ENCODE measurements around the gene MAN1C1.

Gene MAN1C1

DNA sequence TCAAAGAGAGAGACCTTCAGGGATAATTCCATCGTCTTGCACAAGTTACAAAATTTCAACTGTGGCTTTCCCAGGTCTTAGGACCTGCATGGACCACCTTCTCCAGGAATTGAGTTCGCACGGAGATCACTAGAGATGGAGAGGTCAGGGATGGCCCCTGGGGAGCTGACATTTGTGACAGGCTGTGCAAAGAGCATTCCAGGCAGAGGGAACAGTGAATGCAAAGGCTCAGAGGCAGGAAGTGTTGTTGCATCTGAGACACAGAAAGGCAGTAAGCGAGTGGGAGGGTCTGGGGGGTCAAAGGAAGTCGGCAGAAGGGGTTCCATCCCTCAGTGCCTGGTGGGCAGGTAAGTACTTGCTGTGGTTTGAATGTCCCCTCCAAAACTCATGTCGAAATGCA lies 173.9 kb downstream of the MAN1C1 start:
- DNase-seq, result no peak

DNA sequence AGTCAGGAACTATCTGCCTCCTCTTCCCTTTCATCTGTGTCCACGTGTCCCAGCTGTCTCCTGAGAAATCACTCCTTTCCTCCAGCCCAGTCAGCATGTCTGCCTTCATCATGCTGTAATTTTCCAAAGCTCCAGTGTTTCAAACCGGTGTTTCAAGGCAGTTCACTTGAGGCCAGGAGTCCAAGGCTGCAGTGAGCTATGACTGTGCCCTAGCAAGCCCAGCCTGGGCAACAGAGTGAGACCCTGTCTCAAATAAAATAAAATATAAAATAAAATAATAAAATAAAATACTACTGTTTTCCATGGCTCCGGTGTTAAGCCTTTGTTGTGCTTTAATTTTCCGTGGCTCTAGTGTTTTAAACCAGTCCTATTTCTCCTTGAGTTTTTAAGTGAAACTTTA lies 175.5 kb downstream of the MAN1C1 start:
- DNase-seq, result no peak

DNA sequence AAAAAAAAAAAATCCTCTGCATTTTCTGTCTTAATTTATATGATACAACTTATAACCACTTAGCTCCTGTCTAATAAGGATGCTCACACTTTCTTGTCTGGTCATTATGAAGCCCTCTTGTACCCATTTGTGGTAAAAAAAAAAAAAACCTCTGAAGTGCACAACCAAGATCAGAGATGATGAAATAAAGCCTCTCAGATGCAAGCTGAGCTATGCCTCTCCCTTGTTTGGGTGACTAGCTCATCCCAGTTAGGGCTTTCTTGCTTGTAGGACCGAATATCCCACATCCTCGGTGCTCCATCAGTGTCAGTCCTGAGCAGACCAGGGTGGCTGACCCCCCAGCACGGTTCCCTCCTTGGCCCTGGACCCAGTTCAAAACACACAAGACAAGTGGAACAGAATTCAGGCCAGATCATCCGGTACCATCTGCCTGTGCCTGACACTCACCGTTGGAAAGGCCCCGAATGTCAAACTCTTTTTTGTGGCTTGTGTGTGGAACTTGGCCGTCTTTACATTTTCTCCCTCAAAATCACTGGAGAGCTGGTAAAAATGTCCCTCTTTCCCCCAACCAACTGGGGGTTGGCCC lies 177.1 kb downstream of the MAN1C1 start:
- DNase-seq, result no peak

DNA sequence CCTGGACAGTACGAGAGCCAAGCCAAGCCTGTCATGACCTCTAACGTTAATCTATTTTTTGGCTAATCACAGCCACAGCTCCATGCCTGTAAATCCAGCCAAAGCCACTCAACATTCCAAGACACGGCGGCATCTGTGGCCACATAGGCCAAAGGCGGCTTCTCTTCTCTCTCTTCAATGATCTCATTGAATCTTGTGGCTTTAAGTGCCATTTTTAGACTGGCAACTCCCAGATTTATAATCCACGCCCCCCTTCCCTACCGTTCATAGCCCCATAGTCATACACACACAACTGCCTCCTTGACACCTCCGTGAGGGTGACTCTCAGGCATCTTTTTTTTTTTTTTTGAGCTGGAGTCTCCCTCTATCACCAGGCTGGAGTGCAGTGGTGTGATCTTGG lies 177.7 kb downstream of the MAN1C1 start:
- DNase-seq, result no peak

DNA sequence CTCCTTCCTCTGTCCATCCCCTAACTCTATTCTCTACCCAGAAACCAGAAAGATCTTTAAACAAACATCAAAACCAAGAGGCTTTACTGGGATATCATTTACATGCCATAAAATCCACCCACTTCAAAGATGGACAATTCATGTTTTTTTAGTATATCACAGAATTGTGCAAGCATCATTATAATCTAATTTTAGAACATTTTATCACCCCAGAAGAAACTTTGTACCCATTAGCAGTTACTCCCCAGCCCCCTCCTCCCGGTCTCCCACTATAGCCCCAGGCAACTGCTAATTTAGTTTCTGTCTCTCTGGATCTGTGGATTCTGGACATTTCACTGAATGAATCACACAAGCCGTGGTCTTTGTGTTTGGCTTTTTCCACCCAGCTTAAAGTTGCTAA lies 178.6 kb downstream of the MAN1C1 start:
- no peak for DNase-seq

DNA sequence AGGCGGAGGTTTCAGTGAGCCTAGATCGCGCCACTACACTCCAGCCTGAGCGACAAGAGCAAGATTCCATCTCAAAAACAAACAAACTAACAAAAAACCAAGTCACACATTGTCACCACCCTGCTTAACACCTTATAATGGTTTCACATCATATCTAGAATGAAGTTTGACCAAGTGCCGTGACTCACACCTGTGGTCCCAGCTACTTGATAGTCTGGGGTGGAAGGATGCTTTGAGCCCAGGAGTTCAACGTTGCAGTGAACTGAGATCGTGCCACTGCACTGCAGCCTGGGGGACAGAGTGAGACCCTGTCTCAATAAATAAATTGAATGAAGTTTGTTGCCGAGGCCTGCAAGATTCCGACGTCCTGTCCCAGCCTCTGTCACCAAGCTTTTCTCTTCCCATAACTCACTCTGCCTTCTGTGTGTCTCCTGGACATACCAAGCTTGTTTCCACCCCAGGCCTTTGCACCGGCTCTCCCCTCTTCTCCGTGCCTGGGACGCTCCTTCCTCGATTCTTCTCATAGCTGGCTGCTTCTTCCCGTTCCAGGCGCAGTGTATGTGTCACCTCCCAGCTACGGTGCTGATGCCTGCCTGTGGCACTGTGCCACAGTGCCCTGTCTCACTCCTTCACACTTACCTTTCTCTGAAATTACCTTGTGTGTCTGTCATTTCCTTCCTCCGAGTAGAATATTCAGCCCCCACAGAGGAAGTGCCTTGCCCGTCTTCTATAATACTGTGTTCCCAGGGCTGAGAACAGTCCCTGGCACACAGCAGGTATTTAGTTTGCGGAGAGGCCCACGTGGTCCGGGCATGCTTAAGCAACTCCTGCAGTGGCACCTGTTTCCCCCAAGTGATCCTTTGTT lies 179.6 kb downstream of the MAN1C1 start:
- no peak for DNase-seq

DNA sequence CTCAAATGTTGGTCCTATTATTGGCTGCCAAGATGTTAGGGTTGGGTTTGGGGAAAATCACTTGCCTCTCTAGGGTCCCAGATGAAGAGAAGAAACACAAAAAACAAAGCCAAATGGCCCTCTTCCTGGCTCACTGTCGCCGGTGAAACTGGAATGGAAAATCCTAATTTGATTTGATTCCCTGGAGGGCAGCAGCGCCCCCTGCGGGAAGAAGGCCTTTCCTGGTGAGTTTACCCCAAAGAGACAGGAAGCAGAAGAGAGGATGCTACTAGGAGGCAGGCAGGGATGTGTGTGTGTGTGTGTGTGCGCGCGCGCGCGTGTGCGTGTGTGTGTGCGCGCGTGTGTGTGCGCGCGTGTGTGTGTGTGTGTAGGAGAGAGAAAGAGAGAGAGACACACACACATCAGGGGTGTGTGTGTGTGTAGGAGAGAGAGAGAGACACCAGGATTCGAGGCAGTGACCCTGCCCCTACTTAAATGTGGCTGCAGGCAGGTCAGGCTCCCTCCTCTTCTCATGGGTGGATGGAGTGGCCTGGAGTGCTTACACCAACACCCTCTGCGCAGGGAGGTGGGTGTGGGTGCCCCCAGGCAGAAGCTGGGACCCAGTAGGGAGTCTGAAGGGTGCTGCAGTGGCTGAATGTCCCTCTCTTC lies 180.3 kb downstream of the MAN1C1 start:
- DNase-seq, result peak; percentile 68

DNA sequence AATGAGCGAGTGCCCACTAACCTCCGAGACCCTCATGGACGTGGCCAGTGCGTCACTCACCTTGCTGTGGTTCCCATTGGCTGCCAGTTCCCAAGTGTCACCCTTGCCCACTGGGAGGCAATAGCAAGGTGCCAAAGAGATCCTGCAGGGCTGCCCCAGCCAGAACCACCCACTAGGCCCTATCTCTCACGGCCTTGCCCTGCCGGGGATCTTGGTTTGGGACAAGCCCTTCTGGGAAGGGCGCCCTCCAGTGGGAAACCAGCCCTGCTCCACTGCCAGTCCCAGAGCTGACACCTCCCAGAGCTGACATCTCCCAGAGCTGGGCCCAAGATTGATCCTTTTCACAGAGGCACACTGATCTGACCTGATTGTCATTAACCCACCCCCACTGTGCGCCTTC lies 181.3 kb downstream of the MAN1C1 start:
- no peak for DNase-seq

DNA sequence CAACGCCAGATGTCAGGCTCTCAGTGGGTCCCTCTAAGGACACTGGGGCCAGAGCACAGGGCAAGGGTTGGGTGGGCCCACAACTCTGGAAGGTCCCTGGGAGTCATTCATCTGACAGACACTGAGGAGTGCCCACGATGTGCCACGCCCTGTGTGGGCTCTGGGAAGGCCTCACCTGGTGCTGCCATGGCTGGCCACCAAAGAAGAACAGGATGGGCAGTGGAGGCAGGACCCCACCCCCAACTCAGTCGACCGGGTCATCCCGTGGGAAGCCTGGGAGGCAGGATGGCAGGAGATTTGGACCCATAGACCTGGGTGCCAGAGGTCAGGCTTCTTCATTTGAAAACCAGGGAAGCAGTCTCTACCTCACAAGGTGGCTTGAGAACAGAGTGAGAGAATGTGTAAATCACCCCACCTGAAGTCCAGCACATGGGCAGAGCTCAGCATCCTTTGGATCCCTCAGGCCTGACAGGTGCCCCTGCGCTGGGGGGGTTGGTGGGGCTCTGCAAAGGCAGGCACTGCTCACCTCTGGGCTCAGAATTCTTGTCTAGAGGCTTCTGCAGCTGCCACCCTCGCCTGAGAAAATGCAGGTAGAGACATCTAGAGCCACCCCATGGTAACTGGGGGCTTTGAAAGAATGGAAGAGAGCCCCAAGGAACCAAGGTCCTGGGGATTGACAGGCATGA lies 182.2 kb downstream of the MAN1C1 start:
- no peak for DNase-seq

DNA sequence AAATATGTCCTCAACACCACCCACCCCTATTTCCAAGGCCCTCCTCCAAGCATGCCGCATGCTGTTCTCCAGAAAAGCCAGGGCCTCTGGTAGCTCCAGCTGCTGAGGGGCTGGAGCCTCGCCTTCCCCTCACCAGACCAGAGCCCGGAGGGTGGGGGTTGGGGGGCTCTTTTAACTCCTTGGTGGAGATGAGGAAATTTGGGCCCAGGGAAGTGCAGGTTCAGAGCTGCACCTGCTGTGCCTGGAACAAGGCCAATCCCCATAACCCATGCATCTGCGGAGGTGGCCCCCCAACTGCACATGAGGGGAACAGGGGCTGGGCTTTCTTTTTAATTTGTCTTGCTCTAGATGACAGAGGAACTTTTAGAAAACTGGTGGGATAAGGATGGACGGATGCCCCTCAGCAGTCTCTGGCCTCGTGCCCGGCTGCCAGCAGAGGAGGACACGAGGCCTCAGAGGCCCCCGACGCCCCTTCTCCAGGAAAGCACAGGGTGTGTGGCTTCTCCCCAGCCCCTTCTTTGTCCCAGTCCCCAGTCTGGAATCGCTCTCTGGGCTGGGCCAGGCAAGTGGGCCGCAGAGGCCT lies 182.9 kb downstream of the MAN1C1 start:
- DNase-seq, result no peak

DNA sequence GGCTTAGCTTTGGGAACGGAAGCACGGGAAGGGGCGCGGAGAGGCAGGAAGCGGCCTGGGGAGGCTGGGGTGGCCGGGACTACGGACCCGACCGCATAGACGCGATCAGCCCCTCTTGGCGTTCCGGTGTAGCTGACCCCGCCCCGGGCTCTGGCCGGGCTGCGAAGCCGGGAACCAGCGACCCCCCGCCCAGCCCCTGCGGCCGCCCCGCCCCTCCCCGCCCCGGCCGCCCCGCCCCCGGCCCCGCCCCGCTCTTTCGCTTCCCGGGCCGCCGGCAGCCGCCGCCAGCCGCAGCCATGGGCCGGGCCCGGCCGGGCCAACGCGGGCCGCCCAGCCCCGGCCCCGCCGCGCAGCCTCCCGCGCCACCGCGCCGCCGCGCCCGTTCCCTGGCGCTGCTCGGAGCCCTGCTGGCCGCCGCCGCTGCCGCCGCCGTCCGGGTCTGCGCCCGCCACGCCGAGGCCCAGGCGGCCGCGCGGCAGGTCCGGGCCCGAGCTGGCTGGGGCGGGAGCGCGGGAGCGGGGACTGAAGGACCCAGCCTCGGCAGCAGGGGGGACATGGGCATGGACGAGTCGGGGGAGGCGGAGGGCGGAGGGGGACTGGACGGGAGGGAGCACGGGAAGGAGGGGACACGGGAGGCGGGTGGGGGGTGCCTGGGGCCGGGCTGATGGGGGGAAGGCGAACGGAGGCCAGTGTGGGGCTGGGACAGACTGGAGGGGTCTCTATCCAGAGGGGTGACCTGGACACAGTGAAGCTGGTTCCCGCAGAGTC lies 183.5 kb downstream of the MAN1C1 start, which contains the start of gene SELENON:
TSS of gene SELENON (plus strand) at position 259 of the 768 bp plus-strand sequence. CDS start at position 297, 38 bp downstream.
- no peak for DNase-seq

DNA sequence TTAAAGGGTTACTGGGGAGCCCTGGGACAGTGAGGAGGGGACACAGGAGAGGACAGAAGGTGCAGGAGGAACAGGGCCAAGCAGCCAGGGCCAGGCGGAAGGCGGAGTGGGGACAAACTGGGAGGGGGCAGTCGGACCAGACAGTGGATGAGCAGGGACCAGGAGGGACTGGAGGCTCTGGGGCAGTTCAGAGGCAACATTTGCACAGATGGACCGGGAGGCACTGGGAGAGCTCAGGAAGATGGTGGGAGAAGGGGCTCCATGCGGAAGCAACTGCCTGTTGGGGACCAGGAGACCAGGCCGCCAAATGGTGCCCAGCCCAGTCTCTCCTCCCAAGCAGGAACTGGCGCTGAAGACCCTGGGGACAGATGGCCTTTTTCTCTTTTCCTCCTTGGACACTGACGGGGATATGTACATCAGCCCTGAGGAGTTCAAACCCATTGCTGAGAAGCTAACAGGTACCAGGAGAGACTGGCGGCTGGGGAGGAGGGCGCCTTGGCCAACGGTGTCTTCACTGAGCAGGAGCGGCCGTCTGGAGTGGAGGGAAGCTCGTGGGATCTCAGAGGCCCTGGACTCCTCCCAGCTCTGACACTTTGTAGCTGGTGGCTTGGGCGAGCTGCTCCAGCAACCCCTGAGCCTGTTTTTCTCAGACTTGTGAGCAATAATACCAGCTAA lies 184.2 kb downstream of the MAN1C1 start:
- DNase-seq, result no peak

DNA sequence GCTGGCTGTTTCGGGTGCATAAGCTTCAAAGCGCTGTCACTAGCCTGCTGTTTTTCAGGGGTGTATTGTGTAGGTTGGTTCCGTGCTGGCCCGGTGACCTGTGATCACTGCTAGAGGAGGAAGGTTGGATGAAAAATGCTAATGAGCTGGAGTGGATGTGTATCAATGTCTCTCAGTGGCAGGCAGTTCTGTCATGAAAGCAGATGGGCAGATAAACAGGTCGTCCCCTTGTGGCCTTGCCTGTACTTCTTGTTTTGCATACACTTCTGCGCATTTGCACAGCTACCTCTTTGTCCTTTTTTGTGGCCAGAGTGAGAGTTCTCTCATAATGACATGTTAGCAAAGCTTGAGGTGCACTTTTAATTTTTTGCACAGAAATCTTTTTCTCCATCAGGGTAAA lies 186.3 kb downstream of the MAN1C1 start:
- no peak for DNase-seq

DNA sequence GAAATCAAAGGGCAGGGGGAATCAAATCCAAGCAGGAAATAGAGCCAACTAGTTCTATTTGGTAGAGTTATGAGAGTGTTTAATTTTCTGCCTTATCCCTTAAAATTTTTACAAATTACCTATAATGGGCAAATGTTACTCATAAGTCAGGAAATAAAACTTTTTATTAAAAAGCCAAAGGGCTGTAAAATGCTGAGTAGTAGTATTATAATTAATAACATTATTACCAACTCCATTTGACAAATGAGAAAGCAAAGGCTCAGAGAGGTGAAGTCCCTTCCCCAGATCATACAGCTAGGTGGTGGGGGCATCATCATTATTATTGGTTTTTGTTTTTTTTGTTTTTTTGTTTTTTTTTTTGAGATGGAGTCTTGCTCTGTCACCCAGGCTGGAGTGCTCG lies 186.8 kb downstream of the MAN1C1 start:
- no peak for DNase-seq

DNA sequence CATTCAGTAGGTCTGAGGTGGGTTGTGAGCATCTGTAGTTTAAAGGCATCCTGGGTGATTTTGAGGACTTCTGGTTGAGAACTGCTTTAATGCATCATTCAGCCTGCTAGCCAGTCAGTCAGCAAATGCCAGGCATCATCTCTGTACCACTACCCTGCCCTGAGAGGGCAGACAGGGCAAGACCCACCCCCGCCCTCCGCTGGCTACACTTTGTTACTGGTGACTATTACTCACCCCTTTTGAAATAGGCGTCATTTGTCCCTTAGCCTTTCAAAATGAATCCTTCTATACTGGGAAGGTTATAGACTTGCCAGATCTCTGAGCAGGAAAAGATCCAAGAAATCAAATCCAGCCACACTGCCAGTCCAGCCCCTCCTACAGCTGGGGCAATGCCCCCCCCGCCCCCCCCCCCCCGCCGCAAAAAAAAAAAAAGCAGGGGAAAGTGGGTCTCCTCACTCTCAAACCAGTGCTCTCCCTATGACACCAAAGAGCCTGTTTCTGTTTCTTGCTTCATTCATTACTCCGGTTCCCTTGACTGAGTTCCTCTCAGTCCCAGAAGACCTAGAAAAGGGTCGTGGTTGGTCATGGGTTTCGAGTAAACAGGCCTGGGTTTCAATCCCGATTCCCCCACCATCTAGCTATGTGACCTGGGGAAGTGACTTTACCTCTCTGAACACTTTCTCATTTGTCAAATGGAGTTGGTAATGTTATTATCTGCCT lies 187.8 kb downstream of the MAN1C1 start:
- no peak for DNase-seq

DNA sequence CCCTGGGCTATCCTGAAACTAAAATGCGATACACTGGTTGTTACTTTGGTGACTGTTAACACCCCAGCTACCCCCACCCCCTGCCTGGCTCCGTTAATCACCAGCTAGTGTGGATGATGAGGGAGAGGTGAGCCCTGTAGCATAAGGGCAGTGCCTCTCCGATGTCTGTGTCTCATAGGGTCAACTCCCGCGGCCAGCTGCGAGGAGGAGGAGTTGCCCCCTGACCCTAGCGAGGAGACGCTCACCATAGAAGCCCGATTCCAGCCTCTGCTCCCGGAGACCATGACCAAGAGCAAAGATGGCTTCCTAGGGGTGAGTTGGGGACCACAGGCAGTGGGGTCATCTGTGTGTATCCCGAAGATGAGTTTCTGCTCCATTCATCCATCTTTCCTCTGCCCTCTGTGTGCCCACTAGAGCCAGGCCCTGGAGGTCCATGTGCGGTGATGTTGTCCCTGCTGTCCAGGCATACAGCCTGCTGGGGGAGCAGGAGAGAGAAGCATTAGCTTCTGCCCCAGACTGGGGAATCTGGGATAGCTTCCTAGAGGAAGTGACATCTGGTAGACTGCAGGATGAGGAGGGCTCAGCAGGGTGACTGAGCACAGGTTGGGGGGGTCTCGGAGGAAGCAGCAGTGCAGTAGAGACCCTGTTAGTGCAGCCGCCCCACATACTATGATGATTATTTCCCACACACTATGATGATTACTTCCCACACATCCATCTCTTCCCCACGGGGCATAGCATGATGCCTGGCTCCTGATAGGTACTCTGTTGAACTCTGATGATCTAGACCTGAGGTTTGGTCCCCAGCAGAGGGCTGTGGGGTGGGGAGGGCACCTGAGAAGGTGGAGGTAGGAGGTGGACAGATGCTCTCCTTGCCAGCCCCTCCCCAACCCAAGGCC lies 188.6 kb downstream of the MAN1C1 start:
- DNase-seq, result no peak

DNA sequence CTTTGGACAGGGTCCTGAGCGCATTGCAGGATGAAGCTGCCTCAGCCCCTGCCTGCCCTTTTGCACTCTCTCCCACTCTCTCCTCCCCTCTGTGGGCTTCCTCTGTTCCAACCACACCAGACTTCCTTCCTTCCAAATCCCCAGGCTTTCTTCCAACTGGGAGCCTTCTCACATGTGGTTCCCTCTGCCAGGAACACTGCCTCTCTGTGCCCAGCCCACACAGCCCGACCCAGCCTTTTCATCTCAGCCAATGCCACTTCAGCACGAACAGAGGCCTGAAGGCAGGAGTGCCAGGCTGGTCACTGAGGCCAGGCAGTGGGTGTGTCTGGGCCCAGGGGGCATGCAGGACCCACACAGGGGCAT lies 189.3 kb downstream of the MAN1C1 start:
- DNase-seq, result no peak

DNA sequence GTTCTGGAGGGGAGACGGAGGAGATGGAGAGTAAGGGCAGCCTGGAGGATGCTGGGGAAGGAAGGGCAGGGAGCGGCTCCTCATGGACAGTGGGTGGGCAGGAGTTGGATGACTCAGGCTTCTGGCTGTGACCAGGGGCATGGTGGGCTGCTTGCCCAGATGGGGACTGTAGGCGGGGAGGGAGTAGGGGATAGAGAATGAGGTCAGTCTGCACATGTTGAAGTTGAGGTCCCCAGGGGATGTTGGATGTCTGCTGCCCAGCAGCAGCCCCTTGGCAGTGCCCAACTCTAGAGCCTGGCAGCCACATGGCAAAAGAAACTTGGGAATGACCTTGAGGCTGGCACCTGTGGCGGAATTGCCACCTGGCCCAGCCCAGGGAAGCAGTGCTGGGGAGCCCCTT lies 189.8 kb downstream of the MAN1C1 start:
- no peak for DNase-seq

DNA sequence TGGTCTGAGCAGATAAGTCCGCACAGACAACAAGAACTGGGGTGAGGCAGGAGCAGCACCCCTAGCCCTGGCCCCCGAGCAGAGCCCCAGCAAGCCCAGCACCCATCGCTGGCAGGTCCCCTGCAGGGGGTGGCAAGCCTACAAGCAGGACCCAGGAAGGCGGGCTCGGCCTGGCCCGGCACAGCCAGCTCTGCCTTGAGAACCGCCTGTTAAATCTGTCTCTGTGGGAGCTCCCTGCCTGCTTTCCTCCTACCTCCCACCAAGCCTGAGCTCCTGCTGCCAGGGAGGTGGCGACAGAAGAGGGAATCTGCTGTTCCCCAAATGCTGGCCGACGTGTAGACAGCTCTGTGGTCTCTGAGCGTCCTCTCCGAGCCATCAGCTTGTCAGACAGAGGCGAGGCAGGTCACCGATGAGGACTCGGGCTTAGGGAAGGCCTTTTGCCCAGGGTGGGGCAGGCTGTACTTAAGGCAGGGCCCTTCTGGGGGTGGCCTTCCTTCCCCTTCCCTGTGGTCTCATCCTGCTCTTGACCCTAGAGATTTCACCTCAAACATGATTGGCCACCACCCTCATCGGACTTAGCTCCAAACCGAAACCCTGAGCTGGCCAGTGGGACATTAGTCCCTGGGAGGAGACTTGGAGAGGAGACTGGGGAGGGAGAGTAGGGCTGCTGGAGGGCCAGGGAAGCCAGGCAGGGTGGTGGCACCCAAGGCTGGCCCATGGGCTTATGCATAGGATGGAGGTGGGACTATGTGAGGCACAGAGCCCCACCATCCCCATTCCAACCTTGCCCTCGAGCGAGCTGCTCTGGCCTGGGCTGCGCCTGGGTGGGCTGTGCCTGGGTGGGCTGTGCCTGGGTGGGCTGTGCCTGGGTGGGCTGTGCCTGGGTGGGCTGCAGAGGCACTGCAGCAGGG lies 191.1 kb downstream of the MAN1C1 start:
- no peak for DNase-seq

Data from NCI-H1436 treated with DMSO at 0.1 percent for 48 hours (cell line).